Activated CD8-positive, alpha-beta memory T cell treated with anti-CD3 and anti-CD28 coated beads, Interleukin-2, amount 10 ng/mL, durations not matched to agents 7 days and 5 days (primary cell): ENCODE results near the gene PKD2L2. TPM values are rescaled to one million over a fixed set of nuclear protein-coding genes. Genes with fewer than 3 reads are reported as not detected.
A peak's percentile ranks its signal among the peaks of the same experiment; 100 is the strongest.

Experiments used
- ATAC-seq: fragments of 150-1000 bp; cut with Tn5 transposase; one replicate; pipeline ENCODE4 v1.10.0; 2021; ENCODE audit warnings: moderate library complexity
- CTCF ChIA-PET: fragments of 350-600 bp; sonication (Branson Sonifier 250); formaldehyde crosslinking; loops from one replicate; lab custom pipeline; 2021; ENCODE audit warnings: antibody characterized with exemption; lab: Charles Lee
- DNase-seq: peaks from one replicate; pipeline ENCODE4 v3.0.0-alpha.2; 2020
- H3K27ac Mint-ChIP-seq: one replicate; pipeline ENCODE4 v1.8.0; 2021; ENCODE audit warnings: mild to moderate bottlenecking, mixed read lengths
- H3K27me3 Mint-ChIP-seq: one replicate; pipeline ENCODE4 v1.8.0; 2021; ENCODE audit warnings: mixed read lengths
- H3K36me3 Mint-ChIP-seq: one replicate; pipeline ENCODE4 v1.8.0; 2021; ENCODE audit warnings: mild to moderate bottlenecking, mixed read lengths
- H3K4me1 Mint-ChIP-seq: one replicate; pipeline ENCODE4 v1.8.0; 2021; ENCODE audit warnings: mixed read lengths
- H3K4me3 Mint-ChIP-seq: one replicate; pipeline ENCODE4 v1.8.0; 2021; ENCODE audit warnings: mild to moderate bottlenecking, moderate library complexity, mixed read lengths
- H3K9me3 Mint-ChIP-seq: one replicate; pipeline ENCODE4 v1.8.0; 2022; ENCODE audit warnings: low read depth, mixed read lengths
- total RNA-seq, 2 experiments: library from RNA; stranded (reverse); gene quantifications; one replicate each; pipeline ENCODE4 v1.2.3, GENCODE V29; 2021

PKD2L2 gene
- total RNA-seq, 2 experiments from 2014 or later: 0.38 TPM; not detected in 1

GRCh38 chr5:137899493-137899892 lies 10.2 kb downstream of the PKD2L2 start:
- no peaks in the 10 kb centered on the region for H3K36me3 Mint-ChIP-seq
- CTCF ChIA-PET: no interaction called here
- no peak for ATAC-seq
- H3K27me3 Mint-ChIP-seq: peaks cover 11% of the 10 kb centered on the region
- no peaks in the 10 kb centered on the region for H3K9me3 Mint-ChIP-seq
- no peak overlapping the region for H3K27ac Mint-ChIP-seq
- no peak overlapping the region for H3K4me3 Mint-ChIP-seq
- no peak for DNase-seq
- no peaks in the 10 kb centered on the region for H3K4me1 Mint-ChIP-seq

- no peak overlapping the region for H3K4me3 Mint-ChIP-seq
- H3K9me3 Mint-ChIP-seq: no peaks in the 10 kb centered on the region
- no peaks in the 10 kb centered on the region for H3K36me3 Mint-ChIP-seq
- DNase-seq (no peak), ATAC-seq (no peak)
- CTCF ChIA-PET: interaction anchor here (0.7 kb wide), 2 partner anchors 183 to 208 kb away, joined by 3 read pairs; no protein-coding TSS in a partner anchor
- no peak overlapping the region for H3K27ac Mint-ChIP-seq
- H3K4me1 Mint-ChIP-seq: no peaks in the 10 kb centered on the region
- H3K27me3 Mint-ChIP-seq: peaks cover 11% of the 10 kb centered on the region
Measured at GRCh38 chr5:137901011-137901817, 12.0 kb downstream of the PKD2L2 start.

GRCh38 chr5:137902408-137903133 lies 13.3 kb downstream of the PKD2L2 start:
- Mint-ChIP-seq H3K36me3 (no peaks in the 10 kb centered on the region), H3K9me3 (no peaks in the 10 kb centered on the region), H3K4me1 (no peaks in the 10 kb centered on the region), H3K27me3 (peaks cover 11% of the 10 kb centered on the region), H3K4me3 (no peak overlapping the region), H3K27ac (no peak overlapping the region)
- DNase-seq (no peak), ATAC-seq (no peak)
- CTCF ChIA-PET: interaction anchor here (1.0 to 1.7 kb wide), 2 partner anchors 14 to 124 kb away, joined by 3 to 5 read pairs; no protein-coding TSS in a partner anchor

GRCh38 chr5:137914758-137915157 lies 25.5 kb downstream of the PKD2L2 start:
- no peak for DNase-seq
- H3K27me3 Mint-ChIP-seq: peaks cover 9% of the 10 kb centered on the region
- no peaks in the 10 kb centered on the region for H3K4me1 Mint-ChIP-seq
- no peaks in the 10 kb centered on the region for H3K36me3 Mint-ChIP-seq
- H3K9me3 Mint-ChIP-seq: peaks cover 14% of the 10 kb centered on the region
- no peak for ATAC-seq
- H3K27ac Mint-ChIP-seq: no peak overlapping the region
- H3K4me3 Mint-ChIP-seq: no peak overlapping the region
- CTCF ChIA-PET: no interaction called here

- ATAC-seq: no peak
- Mint-ChIP-seq H3K4me1 (no peaks in the 10 kb centered on the region), H3K9me3 (peaks cover 14% of the 10 kb centered on the region), H3K27ac (no peak overlapping the region), H3K36me3 (no peaks in the 10 kb centered on the region), H3K27me3 (peaks cover 5% of the 10 kb centered on the region), H3K4me3 (no peak overlapping the region)
- no peak for DNase-seq
- CTCF ChIA-PET: interaction anchor here (1.1 kb wide), 1 partner anchor 14 kb away, joined by 3 read pairs; no protein-coding TSS in a partner anchor
Measured at GRCh38 chr5:137916923-137917322, 27.7 kb downstream of the PKD2L2 start.

- ATAC-seq (no peak), DNase-seq (no peak)
- CTCF ChIA-PET: interaction anchor here (0.8 kb wide), 1 partner anchor 11 kb away, joined by 3 read pairs; no protein-coding TSS in a partner anchor
- Mint-ChIP-seq H3K4me1 (no peaks in the 10 kb centered on the region), H3K27ac (no peak overlapping the region), H3K27me3 (no peaks in the 10 kb centered on the region), H3K4me3 (no peak overlapping the region), H3K9me3 (peaks cover 5% of the 10 kb centered on the region), H3K36me3 (no peaks in the 10 kb centered on the region)
Measured at GRCh38 chr5:137921931-137922330, 32.7 kb downstream of the PKD2L2 start.

- Mint-ChIP-seq H3K9me3 (no peaks in the 10 kb centered on the region), H3K27ac (no peak overlapping the region), H3K36me3 (peaks cover 5% of the 10 kb centered on the region), H3K27me3 (no peaks in the 10 kb centered on the region), H3K4me1 (no peaks in the 10 kb centered on the region), H3K4me3 (no peak overlapping the region)
- CTCF ChIA-PET: no interaction called here
- no peak for ATAC-seq
- no peak for DNase-seq
Measured at GRCh38 chr5:137923856-137924255, 34.6 kb downstream of the PKD2L2 start.

GRCh38 chr5:137932800-137933199 lies 43.5 kb downstream of the PKD2L2 start:
- Mint-ChIP-seq H3K27ac (no peak overlapping the region), H3K9me3 (no peaks in the 10 kb centered on the region)
- CTCF ChIA-PET: no interaction called here

GRCh38 chr5:137933491-137933911 lies 44.2 kb downstream of the PKD2L2 start:
- no peaks in the 10 kb centered on the region for H3K27me3 Mint-ChIP-seq

More at GRCh38 chr5:137932800-137933199, 43.5 kb downstream of the PKD2L2 start:
- peaks cover 10% of the 10 kb centered on the region for H3K36me3 Mint-ChIP-seq
- H3K27me3 Mint-ChIP-seq: no peaks in the 10 kb centered on the region
- DNase-seq: no peak
- no peak overlapping the region for H3K4me3 Mint-ChIP-seq
- no peak for ATAC-seq
- no peaks in the 10 kb centered on the region for H3K4me1 Mint-ChIP-seq

GRCh38 chr5:137935190-137935589 lies 45.9 kb downstream of the PKD2L2 start:
- Mint-ChIP-seq H3K4me3 (no peak overlapping the region), H3K27ac (no peak overlapping the region), H3K9me3 (no peaks in the 10 kb centered on the region), H3K36me3 (peaks cover 24% of the 10 kb centered on the region), H3K27me3 (no peaks in the 10 kb centered on the region), H3K4me1 (peaks cover 16% of the 10 kb centered on the region)
- ATAC-seq (no peak), DNase-seq (no peak)
- CTCF ChIA-PET: interaction anchor here (1.2 kb wide), 1 partner anchor 12 kb away, joined by 3 read pairs; no protein-coding TSS in a partner anchor

More at GRCh38 chr5:137933491-137933911, 44.2 kb downstream of the PKD2L2 start:
- no peak overlapping the region for H3K4me3 Mint-ChIP-seq
- no peak for DNase-seq
- ATAC-seq: no peak
- H3K9me3 Mint-ChIP-seq: no peaks in the 10 kb centered on the region
- H3K27ac Mint-ChIP-seq: no peak overlapping the region
- H3K36me3 Mint-ChIP-seq: peaks cover 12% of the 10 kb centered on the region
- CTCF ChIA-PET: no interaction called here
- peaks cover 2% of the 10 kb centered on the region for H3K4me1 Mint-ChIP-seq

GRCh38 chr5:137935694-137936093 lies 46.4 kb downstream of the PKD2L2 start:
- DNase-seq (no peak), ATAC-seq (no peak)
- peaks cover 16% of the 10 kb centered on the region for H3K4me1 Mint-ChIP-seq
- no peak overlapping the region for H3K4me3 Mint-ChIP-seq
- H3K27me3 Mint-ChIP-seq: no peaks in the 10 kb centered on the region
- no peaks in the 10 kb centered on the region for H3K9me3 Mint-ChIP-seq
- CTCF ChIA-PET: interaction anchor here (0.9 to 1.2 kb wide), 2 partner anchors 11 to 12 kb away, joined by 3 read pairs; no protein-coding TSS in a partner anchor
- H3K27ac Mint-ChIP-seq: no peak overlapping the region
- peaks cover 28% of the 10 kb centered on the region for H3K36me3 Mint-ChIP-seq

- DNase-seq: no peak
- H3K36me3 Mint-ChIP-seq: peaks cover 47% of the 10 kb centered on the region
- no peak for ATAC-seq
- no peaks in the 10 kb centered on the region for H3K9me3 Mint-ChIP-seq
- no peak overlapping the region for H3K27ac Mint-ChIP-seq
- H3K4me1 Mint-ChIP-seq: peaks cover 16% of the 10 kb centered on the region
- H3K27me3 Mint-ChIP-seq: no peaks in the 10 kb centered on the region
- no peak overlapping the region for H3K4me3 Mint-ChIP-seq
- CTCF ChIA-PET: no interaction called here
Measured at GRCh38 chr5:137937994-137938750, 48.9 kb downstream of the PKD2L2 start.

- H3K9me3 Mint-ChIP-seq: no peaks in the 10 kb centered on the region
- DNase-seq: no peak
- peak; percentile 27 for ATAC-seq
- H3K36me3 Mint-ChIP-seq: peaks cover 47% of the 10 kb centered on the region
- H3K27me3 Mint-ChIP-seq: no peaks in the 10 kb centered on the region
- no peak overlapping the region for H3K27ac Mint-ChIP-seq
- CTCF ChIA-PET: no interaction called here
- H3K4me3 Mint-ChIP-seq: no peak overlapping the region
- H3K4me1 Mint-ChIP-seq: peaks cover 16% of the 10 kb centered on the region
Measured at GRCh38 chr5:137938751-137939143, 49.5 kb downstream of the PKD2L2 start.
